Measurements from ENCODE around the gene CYLD. TPM values are rescaled to one million over a fixed set of nuclear protein-coding genes. Genes with fewer than 3 reads are reported as not detected.

The CYLD gene
- total and polyA plus RNA-seq, 2 of the 4 experiments (the other 2 are of a cell fraction) = 16.2 to 37.3 TPM

Small RNA genes within 50 kb of the gene (microRNA-seq; reads per million reads assigned to microRNA genes)
- 0 to 0.37 reads per million in 2 experiments for gene MIR3181 (ENCODE audit: insufficient read depth in 1 of 2, insufficient read length in 1 of 2, unreplicated experiment in 1 of 2)

Small RNA genes within 50 kb of the gene (small RNA-seq; reads per million reads assigned to genes)
- gene MIR3181 = 0 reads per million in 5 experiments

Other genes starting within 250 kb of the CYLD start
- gene NKD1, start 193.7 kb upstream of the CYLD start, total RNA-seq (2012; rRNA removed) = under 0.01 TPM in 1 of 2 replicates, not detected in the other
- gene NKD1, start 193.7 kb upstream of the CYLD start, polyA plus RNA-seq (2012; rRNA removed) = not detected in 2 replicates
- not detected in 2 replicates for gene SNX20, start 60.8 kb upstream of the CYLD start, total RNA-seq (2012; rRNA removed)
- not detected in 2 replicates for gene SNX20, start 60.8 kb upstream of the CYLD start, polyA plus RNA-seq (2012; rRNA removed)
- not detected in 2 replicates for gene NOD2, start 48.5 kb upstream of the CYLD start, total RNA-seq (2012; rRNA removed)
- not detected in 2 replicates for gene NOD2, start 48.5 kb upstream of the CYLD start, polyA plus RNA-seq (2012; rRNA removed)

Measured in IMR-90 (cell line).